ENCODE data around the gene CTU1.

The CTU1 gene

DNA sequence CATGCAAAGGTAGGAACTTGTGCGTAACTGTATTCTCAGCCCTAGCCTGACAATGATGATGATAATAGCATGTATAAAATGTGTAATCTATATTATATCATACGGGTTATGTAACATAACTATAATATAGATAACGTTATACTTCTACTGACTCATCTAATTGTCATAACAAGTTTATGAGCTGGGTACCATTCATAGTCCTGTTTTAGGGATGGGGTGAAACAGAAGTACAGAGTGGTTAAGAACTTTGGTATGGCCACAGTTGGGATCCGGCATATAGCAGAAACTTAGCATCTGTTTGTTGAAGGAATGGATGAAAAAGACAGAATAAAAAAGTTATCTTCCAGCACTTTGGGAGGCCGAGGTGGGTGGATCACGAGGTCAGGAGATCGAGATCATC lies 5.2 kb downstream of the CTU1 start:
- no peak for DNase-seq

DNA sequence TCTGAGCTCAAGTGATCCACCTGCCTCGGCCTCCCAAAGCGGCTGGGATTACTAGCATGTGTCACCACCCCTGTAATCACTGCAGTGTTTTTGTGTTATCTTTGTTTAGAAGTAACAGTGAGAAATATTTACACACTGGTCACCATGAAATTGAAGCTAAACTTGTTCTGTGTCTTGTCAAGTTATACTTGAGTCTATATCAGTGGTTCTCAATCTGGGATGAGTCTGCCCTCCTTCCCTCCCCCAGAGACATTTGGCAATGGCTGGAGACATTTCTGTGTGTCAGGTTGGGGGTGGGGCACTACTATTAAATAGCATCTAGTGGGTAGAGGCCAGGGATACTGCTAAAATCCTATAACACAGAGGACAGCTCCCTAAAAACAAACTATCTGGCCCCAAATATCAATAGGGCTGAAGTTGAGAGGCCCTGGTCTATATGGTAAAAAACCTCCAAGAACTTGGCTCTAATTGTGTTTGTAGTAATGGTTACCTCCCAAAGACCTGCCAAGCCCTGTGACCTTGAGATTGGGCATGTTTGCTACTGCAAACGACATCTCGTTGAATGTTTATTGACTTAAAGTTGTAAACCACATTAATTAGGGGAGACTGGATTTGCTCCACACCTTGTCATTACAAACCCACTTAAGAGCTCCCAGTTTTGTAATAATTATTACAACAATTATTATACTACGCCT lies 6.9 kb downstream of the CTU1 start:
- DNase-seq: no peak

DNA sequence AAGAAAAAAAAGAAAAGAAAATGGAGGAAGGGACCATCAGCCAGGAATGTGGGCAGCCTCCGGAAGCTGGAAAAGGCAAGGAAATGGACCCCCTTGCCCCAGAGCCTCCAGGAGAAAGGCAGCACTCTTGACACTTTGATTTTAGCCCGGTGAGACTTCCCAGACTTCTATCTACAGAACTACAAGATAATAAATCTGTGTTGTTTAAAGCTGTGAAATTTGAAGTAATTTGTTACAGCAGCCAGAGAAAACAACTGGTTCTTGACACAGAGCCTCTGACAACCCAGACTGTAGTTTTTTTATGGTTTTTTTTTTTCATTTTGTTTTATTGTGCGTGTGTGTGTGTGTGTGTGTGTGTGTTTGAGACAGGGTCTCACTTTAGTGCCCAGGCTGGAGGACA lies 7.6 kb downstream of the CTU1 start:
- DNase-seq: no peak

DNA sequence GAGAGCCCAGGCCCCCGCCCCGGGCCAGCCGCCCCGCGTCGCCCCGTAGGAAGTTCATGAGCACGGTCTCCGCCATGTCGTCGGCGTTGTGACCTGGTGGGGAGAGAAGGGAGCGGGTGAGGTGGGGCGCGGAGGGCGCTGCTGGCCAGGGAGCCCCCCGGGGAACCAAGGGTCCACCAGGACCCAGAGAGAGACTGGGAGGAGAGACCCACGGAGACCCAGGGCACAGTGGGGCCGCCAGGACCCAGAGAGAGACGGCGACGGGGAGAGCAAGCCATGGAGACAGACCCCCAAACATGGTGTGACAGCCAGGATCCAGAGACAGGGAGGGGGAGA lies 9.2 kb downstream of the CTU1 start:
- DNase-seq: no peak

DNA sequence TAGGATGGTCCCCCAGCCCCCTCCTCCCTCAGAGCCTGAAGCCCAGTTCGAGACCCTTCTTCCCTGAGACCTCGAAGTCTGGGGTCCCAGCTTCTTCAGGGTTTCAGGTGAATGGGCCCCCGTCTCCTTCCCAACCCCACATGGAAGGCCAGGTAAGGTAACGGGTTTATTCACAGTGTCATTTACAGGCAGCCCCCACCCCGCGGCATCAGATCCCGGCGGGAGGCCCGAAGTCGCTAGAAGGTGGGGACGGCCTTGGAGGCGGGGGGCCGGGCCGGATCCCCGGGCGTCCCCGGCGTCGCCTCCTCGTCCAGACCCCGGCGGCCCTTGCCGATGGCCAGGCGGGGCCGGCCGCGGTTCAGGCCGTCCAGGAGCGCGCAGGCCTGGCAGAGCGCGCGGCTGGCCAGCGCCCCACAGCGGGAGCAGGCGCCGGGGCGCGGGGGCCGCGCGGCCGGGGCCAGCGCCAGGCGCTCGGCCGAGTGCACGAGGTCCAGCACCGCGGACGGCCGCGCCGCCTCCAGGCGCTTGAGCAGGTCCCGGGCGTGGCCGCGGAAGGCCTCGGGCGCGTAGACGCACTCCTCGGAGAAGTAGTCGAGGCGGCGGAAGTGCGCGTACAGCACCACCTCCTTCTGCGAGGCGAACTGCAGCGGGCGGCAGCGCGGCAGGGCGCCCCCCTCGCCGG lies 9.7 kb downstream of the CTU1 start:
- no peak for DNase-seq

DNA sequence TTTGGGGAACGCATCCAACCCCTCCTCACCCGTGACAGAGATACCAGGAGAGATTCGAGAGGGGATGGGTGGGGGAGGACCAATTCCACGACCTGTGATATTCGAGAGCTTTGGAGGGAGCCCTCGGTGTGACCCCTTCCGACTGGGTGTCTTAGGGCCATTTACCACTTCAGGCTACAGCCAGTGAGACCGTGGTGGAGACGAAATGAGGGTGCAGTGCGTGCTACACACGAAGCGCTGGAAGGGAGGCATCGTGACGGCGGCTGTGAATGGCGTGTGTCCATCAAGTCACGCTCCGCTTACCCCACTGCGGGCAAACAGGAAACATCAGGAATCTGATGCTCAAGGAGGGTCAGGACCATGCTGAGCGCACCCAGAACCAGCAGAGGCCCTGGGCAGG lies 10.4 kb downstream of the CTU1 start:
- no peak for DNase-seq

DNA sequence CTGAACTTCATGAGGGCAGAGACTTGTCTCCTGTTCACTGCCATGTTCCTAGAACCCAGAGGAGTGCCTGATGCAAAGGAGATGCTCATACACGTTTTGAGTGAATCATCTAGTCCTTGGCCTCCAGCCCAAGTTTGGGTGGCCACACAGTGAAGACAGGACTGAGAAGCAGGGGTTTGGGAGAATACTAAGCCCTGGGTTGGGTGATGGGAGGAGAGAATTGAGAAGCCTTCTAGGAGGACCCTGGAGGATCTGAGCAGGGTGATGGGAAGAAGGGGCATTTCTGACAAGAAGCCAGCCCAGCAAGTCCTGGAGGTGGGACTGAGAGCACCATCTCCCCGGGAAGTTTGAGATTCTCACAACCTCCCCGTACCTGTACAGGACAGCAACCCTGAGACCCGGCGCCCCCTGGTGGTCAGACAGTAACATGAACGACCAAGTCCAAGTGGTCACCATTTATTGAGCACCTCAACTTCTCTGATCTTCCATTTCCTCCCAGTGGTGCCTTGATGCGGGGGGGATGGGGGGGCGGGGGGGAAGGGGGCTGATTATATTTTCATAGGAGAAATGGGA lies 11.0 kb downstream of the CTU1 start:
- DNase-seq: peak in 1 of 2 donors; percentile 16

DNA sequence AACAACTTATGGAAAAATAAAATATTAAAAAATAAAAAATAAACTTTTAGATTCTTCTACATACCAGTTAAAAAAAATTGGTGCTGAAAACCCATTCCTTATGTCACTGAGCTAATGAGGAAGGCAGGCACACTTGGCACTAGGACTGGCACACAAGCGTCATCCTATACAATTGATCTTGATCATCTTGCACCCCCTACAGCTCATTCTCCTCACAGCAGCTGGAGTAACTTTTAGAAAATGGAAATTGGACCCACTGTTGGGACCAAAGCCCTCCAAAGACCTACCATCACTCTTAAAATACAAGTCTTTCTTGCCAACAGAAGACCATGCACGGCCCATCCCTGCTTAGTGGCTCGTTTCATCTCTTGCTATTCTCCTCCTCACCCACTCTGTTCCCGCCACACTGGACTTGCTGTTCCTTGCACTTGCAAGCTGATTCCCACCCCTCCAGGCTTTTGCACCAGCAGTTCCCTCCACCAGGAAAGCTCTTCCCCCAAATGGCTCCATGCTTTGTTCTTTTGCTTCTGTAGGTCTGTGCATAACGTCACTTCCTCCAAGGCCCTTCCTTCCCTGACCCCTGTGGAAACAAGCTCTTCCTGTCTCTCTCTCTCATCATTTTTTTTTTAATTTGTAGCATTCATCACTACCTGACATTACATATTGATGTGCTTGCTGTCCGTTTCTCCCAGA lies 11.6 kb downstream of the CTU1 start:
- no peak for DNase-seq

DNA sequence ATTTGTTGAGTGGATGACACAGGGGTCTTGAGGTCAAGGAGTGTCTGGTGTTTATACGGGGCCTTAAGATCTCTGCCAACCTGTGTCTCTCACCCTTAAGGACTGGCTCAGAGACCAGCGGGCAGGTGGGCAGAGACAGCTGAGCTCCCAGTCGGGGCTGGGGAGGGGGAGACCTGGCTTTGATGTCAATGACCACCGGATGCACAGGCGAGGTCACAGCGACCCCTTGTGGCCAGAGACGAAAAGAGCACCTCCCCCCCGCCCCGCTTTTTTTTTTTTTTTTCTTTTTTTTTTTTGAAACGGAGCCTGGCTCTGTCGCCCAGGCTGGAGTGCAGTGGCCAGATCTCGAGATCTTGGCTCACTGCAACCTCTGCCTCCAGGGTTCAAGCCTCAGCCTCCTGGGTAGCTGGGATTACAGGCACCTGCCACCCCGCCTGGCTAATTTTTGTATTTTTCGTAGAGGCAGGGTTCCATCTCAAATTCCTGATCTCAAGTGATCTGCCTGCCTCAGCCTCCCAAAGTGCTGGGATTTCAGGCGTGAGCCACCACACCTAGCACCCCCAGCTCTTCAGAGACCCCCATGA lies 13.4 kb downstream of the CTU1 start:
- no peak for DNase-seq

DNA sequence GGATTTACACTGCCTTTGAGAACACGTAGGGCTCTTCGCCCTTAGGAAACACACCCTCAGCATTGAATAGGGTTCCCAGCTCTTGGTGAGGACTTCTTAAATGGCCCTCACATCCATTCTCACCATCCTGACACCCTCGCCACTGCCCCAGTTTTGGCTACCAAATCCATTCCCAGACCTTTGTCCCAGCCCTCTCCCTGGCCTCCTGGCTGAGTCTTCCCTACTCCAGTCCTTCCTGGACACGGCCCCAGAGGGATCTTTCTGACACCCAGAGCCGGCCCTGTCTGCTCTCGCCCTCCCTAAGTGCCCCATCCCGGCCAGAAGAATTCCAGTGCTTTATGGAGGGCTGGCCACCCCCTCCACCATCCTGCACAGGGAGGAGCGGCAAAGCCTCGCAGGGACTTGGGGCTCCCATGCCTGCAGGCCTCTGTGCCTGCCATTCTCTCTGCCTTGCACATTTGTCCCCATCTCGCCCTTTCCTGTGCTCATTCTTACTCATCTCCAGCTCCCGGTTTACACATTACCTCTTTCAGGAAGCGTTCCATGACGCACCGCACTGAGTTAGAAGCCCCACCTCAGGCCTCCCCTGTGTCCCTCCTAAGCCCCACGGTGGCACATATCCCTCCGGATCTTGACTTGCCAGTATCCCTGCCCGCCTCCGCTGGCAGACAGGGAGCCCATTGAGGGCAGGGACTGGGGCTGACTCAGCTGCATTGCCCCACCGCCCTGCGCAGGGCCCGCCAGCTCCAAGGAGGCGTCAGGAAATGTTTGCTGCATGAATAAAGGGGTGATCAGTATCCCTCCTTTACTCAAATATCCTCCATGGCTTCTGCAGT lies 14.5 kb downstream of the CTU1 start:
- no peak for DNase-seq

DNA sequence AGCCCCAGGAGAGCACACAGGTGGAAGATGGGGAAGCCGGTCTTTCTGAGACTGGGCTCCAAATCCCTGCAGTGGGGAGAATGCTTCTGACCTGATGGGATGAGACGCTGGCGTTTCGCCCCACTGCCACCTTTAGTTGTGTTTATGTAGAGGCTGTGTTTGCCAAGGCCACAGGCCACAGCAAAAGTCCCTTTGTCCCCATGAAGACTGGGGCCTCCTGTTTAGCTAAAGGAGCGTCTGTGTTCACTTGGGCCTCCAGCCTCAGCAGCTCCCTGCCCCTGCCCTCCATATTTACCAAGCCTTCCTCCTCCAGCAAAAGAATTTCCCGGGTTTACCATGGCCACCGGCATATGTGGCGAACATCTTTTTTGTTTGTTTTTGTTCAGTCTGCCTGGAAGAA lies 15.1 kb downstream of the CTU1 start:
- no peak for DNase-seq

DNA sequence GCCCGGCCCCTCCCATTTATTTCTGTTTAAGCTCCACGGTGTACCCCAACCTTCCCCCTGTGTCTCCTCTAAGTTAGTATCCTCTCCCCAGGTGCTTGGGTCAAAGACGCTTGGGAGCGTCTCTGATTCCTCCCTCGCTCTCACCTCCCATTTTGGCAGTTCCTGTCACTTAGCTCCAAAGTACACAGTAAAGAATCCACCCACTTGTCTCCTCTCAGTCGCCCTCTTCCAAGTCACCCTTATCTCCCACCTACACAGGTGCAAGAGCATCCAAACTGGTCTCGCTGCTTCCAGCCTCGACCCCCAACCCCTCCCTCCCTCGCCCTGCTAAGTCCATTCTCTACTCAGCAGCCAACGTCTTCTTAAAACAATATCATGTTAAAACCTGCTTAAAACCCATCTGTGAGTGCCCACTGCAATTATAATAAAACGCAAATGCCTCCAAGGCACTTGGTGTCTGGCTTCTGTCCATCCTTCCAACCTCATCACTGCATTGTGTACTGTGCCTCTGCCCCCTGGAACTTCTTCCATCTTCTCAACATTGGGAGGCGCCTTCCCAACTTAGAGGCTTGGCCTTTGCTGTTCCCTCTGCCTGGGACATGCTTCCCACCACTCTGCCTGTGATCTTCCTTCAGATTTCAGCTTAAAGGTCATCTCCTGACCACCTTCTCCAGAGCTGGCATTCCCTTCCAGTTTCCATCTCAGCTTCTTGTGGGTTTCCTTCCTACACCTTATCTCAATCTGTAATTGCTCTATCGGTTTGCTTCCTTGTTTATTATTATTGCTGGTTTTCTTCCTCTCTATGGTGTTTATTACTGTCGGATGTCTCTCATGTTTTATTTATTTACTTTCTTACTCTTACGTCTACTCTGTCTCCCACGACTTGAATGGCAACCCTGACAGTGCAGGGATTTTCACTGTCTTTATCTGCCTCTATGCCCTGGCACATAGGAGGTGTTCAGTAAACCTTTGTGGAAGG lies 16.0 kb downstream of the CTU1 start:
- no peak for DNase-seq

DNA sequence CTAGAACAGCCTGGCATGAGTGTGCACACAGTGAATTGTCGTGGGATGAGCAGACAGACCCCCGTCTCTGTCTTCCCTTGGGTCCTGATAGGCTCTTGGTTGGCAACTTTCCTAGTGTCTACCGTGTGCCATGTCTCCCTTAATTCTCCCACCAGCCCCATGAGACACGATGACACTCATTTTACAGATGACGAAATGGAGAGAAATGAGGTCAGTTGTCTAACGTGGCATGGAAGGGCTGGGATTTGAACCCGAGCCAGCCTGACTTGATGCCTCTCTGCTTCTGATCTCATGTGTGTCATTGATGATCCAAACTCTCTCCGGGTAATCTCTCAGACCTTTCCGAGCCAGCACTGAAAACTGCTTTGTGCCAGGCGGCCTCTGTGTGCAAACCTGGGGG lies 17.1 kb downstream of the CTU1 start:
- DNase-seq: no peak

DNA sequence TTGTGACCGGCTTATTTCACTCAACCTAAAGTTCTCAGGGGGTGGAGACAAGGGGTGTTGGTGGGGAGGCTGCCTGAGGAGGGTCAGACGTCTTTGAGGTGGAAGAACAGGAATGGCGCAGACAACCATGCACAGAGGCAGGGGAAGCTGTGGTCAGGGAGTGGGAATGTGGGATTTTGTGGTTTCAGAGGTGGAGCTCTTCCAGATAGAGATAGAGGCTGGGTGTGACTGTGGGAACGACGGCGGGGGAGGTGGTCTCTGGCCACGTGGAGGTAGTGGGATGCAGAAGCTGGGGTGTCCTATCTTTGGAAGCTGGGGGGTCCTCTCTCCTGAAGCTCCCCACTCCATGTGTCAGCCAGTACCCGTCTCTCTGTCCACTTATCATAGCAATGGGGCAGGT lies 17.7 kb downstream of the CTU1 start:
- DNase-seq: no peak

DNA sequence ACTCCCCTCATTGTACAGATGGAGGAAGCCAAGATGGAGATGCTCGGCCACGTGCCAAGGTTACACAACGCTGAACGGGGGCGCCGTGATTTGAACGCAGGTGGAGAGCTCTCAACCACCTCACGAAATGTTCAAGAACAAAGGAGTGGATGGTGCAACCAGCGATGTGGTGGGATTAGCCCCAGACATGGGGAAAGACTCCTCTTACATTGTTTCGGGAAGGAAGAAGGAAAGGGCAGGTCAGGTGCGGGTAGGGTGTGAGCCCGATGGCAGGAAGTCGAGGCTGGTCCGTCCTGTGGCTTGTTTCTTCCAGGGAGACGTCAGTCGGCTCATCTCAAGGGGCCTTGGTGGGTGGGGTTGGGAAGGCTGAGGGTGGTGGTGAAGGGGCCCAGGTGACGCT lies 18.4 kb downstream of the CTU1 start:
- DNase-seq: no peak

DNA sequence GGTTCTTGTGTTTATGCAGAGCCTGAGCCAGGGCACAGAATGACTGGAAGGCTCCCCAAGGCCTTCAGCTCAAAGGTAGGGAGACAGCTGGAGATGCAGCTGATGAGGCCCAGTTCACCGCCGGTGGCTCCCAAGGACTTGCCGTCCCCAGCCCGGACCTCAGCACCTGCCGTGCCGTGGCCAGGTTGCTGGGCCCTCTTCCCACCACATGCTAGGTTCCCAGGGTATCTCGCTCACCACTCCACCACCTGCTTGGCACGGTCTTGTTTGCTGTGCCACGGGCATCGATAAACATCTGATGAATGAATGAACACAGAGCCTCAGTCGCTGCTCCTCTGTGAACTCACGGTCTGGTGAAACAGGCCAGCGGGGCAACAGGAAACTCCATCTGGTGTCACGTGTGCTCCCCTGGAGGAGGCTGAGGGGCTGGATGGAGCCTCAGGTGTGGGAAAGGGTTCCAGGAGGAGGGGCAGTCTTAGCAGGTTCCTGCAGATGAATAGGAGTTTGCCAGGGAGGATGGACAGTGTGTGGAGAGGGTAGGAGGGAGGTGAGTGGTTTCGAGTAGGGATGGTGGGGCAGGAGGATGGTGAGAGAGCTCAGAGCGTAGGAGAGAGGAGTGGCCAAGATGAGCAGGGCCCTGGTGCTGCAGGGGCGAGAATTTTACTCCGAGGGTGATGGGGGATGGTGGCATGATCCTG lies 21.9 kb downstream of the CTU1 start:
- no peak for DNase-seq

DNA sequence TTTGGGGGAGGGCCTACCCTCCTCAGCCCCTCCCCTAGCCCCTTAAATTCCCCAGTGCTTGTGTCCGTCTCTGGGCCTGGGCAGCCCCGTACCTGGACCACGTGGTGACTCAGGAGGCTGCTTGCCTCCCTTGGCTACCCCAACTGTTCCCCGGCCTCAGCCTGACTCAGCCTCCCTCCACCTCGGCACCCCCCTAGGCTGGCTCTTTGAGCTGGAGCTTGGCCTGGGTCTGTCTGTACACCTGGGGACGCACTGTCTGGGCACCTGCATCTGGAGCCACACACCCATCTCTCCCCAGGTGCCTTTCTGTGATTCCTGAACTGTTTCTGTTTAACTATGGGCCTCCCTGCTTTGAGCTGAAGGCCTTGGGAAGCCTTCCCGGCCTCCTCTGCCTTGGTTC lies 23.7 kb downstream of the CTU1 start:
- no peak for DNase-seq

DNA sequence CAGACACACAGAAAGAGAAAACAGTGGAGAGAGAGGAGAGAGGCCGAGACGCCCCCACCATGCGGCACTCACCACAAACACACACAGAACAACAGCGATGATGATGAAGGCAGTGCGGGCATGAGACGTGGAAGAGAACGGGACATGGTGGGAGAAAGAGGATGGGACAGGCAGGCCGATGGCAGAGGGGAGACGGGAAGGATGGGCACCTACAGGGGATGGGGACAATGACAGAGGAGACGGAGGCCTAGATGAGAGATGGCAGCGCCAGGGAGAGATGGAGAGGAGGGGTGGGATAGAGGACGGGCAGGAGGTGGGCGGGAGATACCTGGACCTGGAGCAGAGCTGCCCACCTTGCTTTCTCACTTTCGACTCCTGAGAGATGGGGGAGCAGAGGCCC lies 24.4 kb downstream of the CTU1 start:
- DNase-seq: no peak

DNA sequence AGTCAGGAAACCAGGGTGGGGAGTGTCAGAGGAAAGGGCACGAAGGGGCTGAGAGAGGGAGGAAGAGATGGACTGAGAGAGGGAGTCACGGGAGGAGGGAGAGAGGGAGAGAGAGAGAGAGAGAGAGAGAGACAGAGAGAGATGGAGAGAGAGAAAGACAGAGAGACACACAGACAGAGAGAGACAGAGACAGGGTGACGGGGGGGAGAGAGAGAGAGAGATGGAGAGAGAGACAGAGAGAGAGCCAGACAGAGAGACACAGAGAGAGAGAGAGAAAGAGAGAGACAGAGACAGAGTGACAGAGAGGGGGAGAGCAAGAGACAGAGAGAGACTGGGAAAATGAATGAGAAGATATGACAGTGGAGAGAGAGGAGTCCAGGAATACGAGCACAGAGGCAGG lies 25.0 kb downstream of the CTU1 start:
- no peak for DNase-seq

DNA sequence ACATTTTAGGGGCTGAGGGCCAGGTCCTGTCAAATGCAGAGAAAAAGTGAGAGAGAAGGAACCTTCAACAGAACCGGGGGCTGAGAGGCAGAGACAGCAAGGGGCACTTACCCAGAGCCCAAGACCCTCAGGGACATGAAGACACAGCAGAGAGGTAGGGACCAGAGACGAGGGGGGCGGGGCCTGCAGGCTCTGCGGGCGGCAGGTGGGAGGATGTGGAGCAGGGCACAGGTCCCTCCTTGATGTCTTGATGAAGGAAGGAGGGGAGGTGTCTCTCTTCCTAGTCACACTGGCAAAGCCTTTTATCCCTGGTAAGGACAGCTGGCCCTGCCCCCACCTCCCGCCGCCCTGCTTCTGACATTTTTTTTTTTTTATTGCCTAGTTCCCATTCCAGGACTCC lies 25.6 kb downstream of the CTU1 start, which contains the start of gene KLK14:
Gene KLK14 (minus strand): TSS at position 277 of the 400 bp plus-strand sequence. CDS start 273 bp downstream, at position 4.
- DNase-seq: no peak

DNA sequence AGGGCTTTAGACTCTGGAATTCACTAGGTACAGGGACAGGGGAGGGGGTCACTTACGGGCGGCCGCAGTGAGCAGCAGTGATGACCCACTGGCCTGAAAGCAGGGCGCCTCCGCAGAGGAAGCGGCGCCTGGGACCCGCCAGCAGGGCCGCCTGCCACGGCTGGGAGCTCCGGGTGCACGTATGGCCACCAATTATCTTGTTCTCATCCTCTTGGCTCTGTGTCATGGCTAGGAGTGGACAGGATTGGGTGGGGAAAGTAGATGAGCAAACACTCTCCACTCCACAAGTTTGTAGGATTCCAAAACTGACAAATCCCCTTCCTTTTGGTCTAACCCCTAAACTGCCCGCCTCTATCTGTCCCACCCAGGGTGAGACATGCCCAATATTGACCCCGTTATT lies 26.7 kb downstream of the CTU1 start:
- no peak for DNase-seq

All from hippocampal formation (tissue), 2 donors.